HepG2 (cell line): ENCODE data around the gene ICE1.

ENCODE experiments used
- HINFP ChIP-seq: sonication (generic); formaldehyde crosslinking; IDR thresholded peaks from 2 replicates; pipeline ENCODE4 v1.4.0; 2020; ENCODE audit warnings: low read depth, mild to moderate bottlenecking, missing genetic modification reagents
- POLR2AphosphoS5 ChIP-seq: IDR thresholded peaks from 2 replicates; pipeline ENCODE4 v1.6.1; 2012; ENCODE audit warnings: low read depth, low read length
- ZNF549 ChIP-seq: sonication (generic); formaldehyde crosslinking; IDR thresholded peaks from 2 replicates; pipeline ENCODE4 v1.5.0; 2020; ENCODE audit warnings: missing genetic modification reagents
- ZNF703 ChIP-seq: sonication (generic); formaldehyde crosslinking; IDR thresholded peaks from 2 replicates; pipeline ENCODE4 v1.5.1; 2020; ENCODE audit warnings: missing genetic modification reagents, mild to moderate bottlenecking, moderate library complexity, borderline replicate concordance

- TF ChIP-seq POLR2AphosphoS5 = no peak
- TF ChIP-seq HINFP (CRISPR knock-in tag) = no peak
- TF ChIP-seq ZNF703 (CRISPR knock-in tag) = no peak
- TF ChIP-seq ZNF549 = no peak
Measured at GRCh38 chr5:5481206-5481605, 58.7 kb downstream of the ICE1 start.
